ENCODE data around the gene BAIAP3. TPM values are rescaled to one million over a fixed set of nuclear protein-coding genes. Genes with fewer than 3 reads are reported as not detected.
A peak's percentile ranks its signal among the peaks of the same experiment; 100 is the strongest.

The BAIAP3 gene
- total RNA-seq, 2 experiments from 2014 or later, result 19.6 to 21.5 TPM

DNA sequence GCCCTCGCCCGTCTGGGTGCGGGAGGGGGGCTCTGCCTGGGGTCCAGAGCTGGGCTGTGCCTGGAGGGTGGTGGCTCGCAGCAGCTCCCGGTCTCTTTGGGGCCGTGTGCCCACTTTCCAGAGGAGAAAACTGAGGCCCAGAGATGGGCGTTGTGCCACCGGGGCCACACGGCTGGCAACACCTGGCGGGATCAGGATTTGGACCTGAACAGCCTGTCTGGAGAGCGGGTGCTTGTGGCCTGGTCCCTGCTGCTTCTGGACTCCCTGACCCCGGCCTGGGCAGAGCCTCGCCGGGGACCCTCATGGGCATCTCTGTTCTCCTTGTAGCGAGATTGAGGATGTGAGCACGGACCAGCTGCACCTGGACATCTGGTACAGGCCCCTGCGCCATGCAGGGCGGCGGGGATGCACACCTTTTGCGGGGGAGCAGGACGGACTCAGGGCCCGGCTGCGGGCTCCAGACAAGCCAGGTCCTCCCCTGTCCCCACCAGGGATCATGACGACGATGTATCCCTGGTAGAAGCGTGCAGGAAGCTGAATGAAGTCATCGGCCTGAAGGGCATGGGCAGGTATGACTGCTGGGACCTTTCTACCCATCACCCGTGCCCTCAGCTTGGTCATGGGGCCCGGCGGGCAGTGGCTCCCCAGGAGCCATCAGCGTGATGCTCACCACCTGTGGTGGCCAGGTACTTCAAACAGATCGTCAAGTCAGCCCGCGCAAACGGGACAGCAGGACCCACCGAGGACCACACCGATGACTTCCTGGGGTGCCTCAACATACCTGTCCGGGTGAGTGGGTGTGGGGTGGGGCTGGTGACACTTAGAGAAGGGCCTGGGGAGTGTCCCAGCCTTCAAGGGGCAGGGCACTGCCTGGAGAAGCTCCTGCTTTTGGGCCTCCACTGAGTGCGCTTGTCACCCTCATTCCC lies 8.3 kb downstream of the BAIAP3 start:
- TF ChIP-seq CTCF (IDR thresholded peaks at IDR 0.05), result no peak
- no peak for ATAC-seq (ENCODE audit: poor library complexity)
- no peak overlapping the region for H3K27ac Mint-ChIP-seq
- Histone ChIP-seq H3K36me3 (ENCODE audit: insufficient read depth, low read length) (no peaks in the 10 kb centered on the region), H3K27me3 (ENCODE audit: control insufficient read depth in 1 of 2, insufficient read depth in 2 of 2, low read length in 2 of 2) (no peaks in the 10 kb centered on the region), H3K27ac (ENCODE audit: low read depth in 1 of 2, low read length in 2 of 2) (no peak overlapping the region), H3K9me3 (ENCODE audit: control insufficient read depth in 1 of 2, insufficient read depth in 1 of 2, low read length in 2 of 2) (no peaks in the 10 kb centered on the region), H3K4me3 (ENCODE audit: low read length) (peak overlapping the region; percentile 53), H3K4me1 (ENCODE audit: insufficient read depth, low read length) (peaks cover 26% of the 10 kb centered on the region)
- POLR2A ChIA-PET, result interaction anchor here (1.3 to 3.1 kb wide), 6 partner anchors 9 to 364 kb away, joined by 6 to 24 read pairs (median 8); partner anchors contain the start of genes GNPTG, MAPK8IP3, TSR3 and UBE2I
- peaks cover 4% of the 10 kb centered on the region for H3K36me3 Mint-ChIP-seq (ENCODE audit: low read depth)
- H3K9me3 Mint-ChIP-seq, result no peaks in the 10 kb centered on the region
- no peak overlapping the region for H3K4me3 Mint-ChIP-seq
- intact Hi-C loops (cut with DNase I, micrococcal nuclease), result loop anchor here (2.0 kb wide), 2 partner anchors 31 to 33 kb away; partner anchors contain the start of gene UBE2I (in 1 of the 2)
- peak in 1 of 14 experiments; percentile 38 for DNase-seq
- CTCF ChIA-PET, result interaction anchor here (1.5 kb wide), 1 partner anchor 9 kb away, joined by 5 read pairs; the partner anchor contains the start of gene BAIAP3
- H3K4me1 Mint-ChIP-seq (ENCODE audit: low read depth), result peaks cover 13% of the 10 kb centered on the region
- H3K27me3 Mint-ChIP-seq, result no peaks in the 10 kb centered on the region

- Mint-ChIP-seq H3K27me3 (no peaks in the 10 kb centered on the region), H3K27ac (peak overlapping the region; percentile 50), H3K4me3 (peak overlapping the region; percentile 66), H3K36me3 (ENCODE audit: low read depth) (peaks cover 4% of the 10 kb centered on the region), H3K9me3 (no peaks in the 10 kb centered on the region), H3K4me1 (ENCODE audit: low read depth) (peaks cover 13% of the 10 kb centered on the region)
- Histone ChIP-seq H3K9me3 (ENCODE audit: control insufficient read depth in 1 of 2, insufficient read depth in 1 of 2, low read length in 2 of 2) (no peaks in the 10 kb centered on the region), H3K4me3 (ENCODE audit: low read length) (peak overlapping the region; percentile 53), H3K27me3 (ENCODE audit: control insufficient read depth in 1 of 2, insufficient read depth in 2 of 2, low read length in 2 of 2) (no peaks in the 10 kb centered on the region), H3K36me3 (ENCODE audit: insufficient read depth, low read length) (peaks cover 4% of the 10 kb centered on the region), H3K4me1 (ENCODE audit: insufficient read depth, low read length) (peaks cover 26% of the 10 kb centered on the region), H3K27ac (ENCODE audit: low read depth in 1 of 2, low read length in 2 of 2) (peak overlapping the region in 1 of 2 donors; percentile 29)
- POLR2A ChIA-PET, result interaction anchor here (1.1 to 3.1 kb wide), 9 partner anchors 8 to 440 kb away, joined by 3 to 24 read pairs (median 6); partner anchors contain the start of genes GNPTG, MAPK8IP3, NUBP2 and SPSB3
- CTCF ChIA-PET, result interaction anchor here (0.9 to 1.5 kb wide), 3 partner anchors 10 to 78 kb away, joined by 3 to 5 read pairs (median 4); partner anchors contain the start of genes BAIAP3 and UQCC4
- intact Hi-C loops (cut with DNase I, micrococcal nuclease), result loop anchor here (2.0 kb wide), 2 partner anchors 32 to 34 kb away; partner anchors contain the start of gene UBE2I (in 1 of the 2)
- no peak for TF ChIP-seq CTCF (IDR thresholded peaks at IDR 0.05)
- peak; percentile 92 to 99 (median 96) for DNase-seq
- ATAC-seq (ENCODE audit: poor library complexity), result peak; percentile 93
Measured at GRCh38 chr16:1342526-1343427, 9.3 kb downstream of the BAIAP3 start.

Measured in CD4-positive, alpha-beta T cell (primary cell).